HG02759 (cell line): ENCODE data around the gene L2HGDH.
A peak's percentile ranks its signal among the peaks of the same experiment; 100 is the strongest.
"Not testable (repeated sequence)": the region's sequence is repeated elsewhere in the genome, so short reads cannot be mapped to it uniquely, and the experiment has no call there.

Source experiments
- ATAC-seq: cut with Tn5 transposase; IDR thresholded peaks from one replicate; pipeline ENCODE4 v1.9.1; 2021; ENCODE audit warnings: mild to moderate bottlenecking, moderate library complexity; ENCODE audit not compliant: unreplicated experiment

Gene L2HGDH

GRCh38 chr14:50340045-50340444, 28.0 kb upstream of the L2HGDH start:
- no peak for ATAC-seq

DNA sequence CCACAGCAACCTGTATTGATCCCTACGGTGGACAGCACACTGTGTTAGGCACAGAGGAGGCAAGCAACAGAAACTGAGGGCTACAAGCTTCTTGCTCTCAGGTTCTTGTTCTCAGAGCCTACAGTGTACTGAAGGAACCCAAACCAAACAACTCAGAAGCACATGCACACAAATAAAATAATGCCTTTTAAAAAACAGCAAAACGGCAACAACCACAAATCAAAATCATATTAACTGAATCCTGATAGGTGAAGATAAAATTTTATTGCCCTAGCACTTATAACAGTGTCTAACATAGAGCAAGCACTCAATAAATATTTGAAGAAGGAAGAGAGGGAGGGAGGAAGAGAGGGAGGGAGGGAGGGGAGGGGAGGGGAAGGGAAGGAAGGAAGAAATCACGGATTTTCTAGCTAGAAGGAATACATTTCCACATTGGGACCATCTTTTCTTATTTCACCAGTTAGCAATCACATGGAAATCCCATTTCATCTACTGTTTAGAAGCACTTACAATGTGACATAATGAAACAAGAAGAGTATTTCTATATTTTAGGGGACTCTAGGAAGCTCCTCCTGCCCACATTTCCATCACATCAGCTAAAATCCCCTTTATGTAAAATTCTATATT, 27.3 kb upstream of the L2HGDH start:
- no peak for ATAC-seq

GRCh38 chr14:50338587-50338986, 26.6 kb upstream of the L2HGDH start:
- no peak for ATAC-seq

- no peak for ATAC-seq
Observed at GRCh38 chr14:50335989-50336824, 24.2 kb upstream of the L2HGDH start.

DNA sequence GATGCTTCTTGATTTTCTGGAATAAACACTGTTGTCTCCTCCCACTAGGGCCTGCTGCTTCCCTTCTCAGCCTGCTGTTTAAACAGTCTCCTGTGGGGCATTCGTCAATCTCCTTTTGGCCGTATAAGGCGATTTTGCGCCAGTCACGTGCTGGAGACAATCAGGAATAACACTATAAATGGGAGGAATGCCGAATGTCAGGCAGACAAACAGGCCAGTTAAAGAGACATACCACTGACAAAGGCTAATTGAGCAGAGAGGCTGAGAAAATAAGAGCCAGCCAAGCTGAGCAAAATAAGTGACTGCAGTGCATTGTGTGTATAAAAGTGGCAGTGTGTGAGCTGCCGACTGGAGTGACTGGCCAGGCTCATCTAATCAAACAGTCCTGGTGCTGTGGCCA, 23.4 kb upstream of the L2HGDH start:
- ATAC-seq: no peak

DNA sequence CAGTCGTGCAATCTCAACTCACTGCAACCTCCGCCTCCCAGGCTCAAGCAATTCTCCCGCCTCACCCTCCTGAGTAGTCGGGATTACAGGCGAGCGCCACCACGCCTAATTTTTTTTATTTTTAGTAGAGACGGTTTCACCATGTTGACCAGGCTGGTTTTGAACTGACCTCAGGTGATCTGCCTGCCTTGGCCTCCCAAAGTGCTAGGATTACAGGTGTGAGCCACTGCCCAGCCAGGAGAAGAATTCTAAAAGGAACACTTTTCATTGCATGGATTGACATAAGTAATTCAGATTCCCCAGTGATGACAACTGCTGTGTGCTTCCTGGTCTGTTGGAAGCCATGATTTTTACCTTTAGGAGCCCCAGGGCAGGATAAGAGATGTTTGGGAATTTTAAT, 22.2 kb upstream of the L2HGDH start:
- no peak for ATAC-seq

GRCh38 chr14:50333014-50333509, 21.0 kb upstream of the L2HGDH start:
- no peak for ATAC-seq

DNA sequence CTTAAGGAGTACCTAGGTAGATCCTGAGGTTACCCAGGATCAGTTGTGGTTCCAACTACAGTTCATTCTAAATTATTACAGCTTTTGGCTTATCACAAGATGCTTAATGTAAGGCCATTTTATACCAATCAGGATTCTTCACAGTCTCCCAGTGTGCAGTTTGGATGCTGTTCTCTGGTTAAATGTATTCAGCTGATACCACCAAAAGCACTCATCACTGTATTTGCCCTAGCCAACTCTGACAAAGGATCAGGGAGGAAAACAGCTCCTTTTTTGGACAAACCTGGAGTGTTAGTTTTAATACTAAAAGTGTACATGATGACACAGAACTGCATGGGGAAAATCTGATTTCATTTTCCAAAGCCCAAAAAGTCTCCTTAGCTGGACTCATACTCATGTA, 19.6 kb upstream of the L2HGDH start:
- no peak for ATAC-seq

GRCh38 chr14:50321009-50321660, 9.1 kb upstream of the L2HGDH start:
- ATAC-seq: peak; percentile 92

DNA sequence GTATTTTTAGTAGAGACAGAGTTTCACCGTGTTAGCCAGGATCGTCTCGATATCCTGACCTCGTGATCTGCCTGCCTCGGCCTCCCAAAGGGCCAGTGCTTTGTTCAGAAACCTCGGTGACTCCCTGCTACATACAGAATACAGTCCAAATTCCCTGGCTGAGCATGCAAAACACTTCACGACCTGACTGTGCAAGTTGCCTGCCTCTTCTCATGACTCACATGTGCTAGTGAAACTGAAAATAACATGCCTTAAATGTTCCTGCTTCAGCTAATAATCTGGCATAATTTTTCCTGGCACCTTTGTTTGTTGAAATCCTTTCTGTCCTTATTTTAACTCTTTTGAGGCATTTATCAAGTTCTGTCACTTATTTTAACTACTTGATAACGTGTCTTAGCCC, 8.3 kb upstream of the L2HGDH start:
- ATAC-seq: peak; percentile 36

DNA sequence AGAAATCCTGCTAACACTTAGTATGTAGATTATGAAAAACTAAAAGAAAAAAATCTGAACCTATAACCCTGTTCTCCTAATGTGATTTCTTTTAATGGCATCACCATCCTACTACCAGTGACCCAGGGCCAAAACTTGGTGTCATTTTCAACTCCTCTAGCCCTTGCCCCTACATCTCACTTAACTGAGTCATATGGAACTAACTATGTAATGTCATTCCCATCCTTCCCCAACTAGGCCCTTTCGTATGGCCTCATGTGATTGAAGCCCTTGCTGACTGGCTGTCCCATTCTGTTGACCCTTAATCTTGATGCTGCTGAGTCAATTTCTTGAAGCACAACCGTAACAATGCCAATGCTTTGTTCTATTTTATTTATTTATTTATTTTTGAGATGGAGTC, 7.7 kb upstream of the L2HGDH start:
- no peak for ATAC-seq

DNA sequence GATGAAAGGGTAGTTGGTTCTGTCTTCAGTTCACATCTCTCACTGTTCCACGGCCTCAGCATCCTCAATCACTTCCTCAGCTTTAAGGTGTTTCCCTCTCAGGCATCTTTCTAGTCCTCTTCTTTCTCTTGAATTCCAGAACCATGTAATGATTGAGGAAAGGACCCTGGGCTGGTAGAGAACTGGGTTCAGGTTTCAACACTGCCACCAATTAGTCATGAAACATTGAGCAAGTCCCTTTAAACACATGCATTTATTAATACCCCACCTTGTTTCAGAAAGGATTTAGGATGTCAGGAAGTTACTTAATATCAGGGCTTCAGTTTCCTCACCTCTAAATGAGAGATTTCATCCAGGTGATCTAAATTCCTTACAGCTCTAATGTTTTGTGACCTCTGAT, 7.3 kb upstream of the L2HGDH start:
- no peak for ATAC-seq

- no peak for ATAC-seq
Observed at GRCh38 chr14:50318031-50318626, 6.1 kb upstream of the L2HGDH start.

DNA sequence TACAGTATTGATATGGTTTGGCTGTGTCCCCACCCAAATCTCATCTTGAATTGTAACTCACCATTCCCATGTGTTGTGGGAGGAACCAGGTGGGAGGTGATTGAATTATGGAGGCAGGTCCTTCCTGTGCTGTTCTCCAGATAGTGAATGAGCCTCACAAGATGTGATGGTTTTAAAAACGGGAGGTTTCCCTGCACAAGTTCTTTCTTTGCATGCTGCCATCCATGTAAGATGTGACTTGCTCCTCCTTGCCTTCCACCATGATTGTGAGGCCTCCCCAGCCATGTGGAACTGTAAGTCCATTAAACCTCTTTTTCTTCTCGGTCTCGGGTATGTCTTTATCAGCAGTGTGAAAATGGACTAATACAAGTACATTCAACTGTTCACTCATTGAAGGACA, 2.1 kb upstream of the L2HGDH start:
- ATAC-seq: not testable (repeated sequence)

- peak; percentile 19 for ATAC-seq
Observed at GRCh38 chr14:50312734-50313054, 665 bp upstream of the L2HGDH start.

- ATAC-seq: no peak
Observed at GRCh38 chr14:50311337-50311971, 575 bp downstream of the L2HGDH start.

DNA sequence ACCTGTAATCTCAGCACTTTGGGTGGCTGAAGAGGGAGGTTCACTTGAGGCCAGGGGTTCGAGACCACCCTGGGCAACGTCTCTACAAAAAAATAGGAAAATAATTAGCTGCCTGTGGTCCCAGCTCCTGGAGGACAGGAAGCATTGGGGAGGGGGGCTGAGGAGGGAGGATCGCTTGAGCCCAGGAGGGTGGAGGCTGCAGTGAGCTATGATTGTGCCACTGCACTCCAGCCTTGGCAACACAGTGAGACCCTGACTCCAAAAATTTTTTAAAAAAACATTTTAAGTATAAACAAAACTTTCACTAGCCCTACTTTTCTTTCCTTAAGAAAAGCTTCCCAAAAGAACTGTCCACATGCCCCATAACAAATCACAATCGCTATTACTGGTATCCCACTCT, 1.6 kb downstream of the L2HGDH start:
- ATAC-seq: no peak

DNA sequence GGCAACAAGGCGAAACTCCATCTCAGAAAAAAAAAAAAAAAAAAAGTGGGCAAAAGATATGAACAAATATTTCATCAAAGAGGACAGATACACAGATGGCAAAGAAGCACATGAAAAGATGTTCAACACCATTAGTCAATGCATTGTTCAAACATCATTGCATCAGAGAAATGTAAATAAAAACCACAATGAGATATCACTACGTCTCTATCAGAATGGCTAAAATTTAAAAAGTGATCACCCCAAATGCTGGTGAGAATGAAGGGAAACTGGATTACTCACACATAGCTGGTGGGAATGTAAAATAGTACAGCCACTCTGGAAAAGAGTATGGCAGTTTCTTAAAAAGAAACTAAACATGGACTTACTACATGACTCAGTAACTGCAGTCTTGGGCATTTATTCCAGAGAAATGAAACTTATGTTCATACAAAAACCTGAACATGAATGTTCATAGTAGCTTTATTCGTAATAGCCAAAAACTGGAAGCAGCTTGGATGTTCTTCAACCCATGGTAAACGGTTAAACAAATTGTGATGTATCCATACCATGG, 3.6 kb downstream of the L2HGDH start:
- no peak for ATAC-seq

- ATAC-seq: no peak
Observed at GRCh38 chr14:50303744-50304471, 8.1 kb downstream of the L2HGDH start.

- ATAC-seq: no peak
Observed at GRCh38 chr14:50301914-50302313, 10.1 kb downstream of the L2HGDH start.
